Measurements from ENCODE around the gene TP53BP2. TPM values are rescaled to one million over a fixed set of nuclear protein-coding genes. Genes with fewer than 3 reads are reported as not detected.
"Not testable (repeated sequence)": the region's sequence is repeated elsewhere in the genome, so short reads cannot be mapped to it uniquely, and the experiment has no call there.

Gene TP53BP2
- polyA plus RNA-seq, 1 experiment = 48.1 TPM

GRCh38 chr1:223845037-223845809, 524 bp downstream of the TP53BP2 start:
- H3K27ac ChIP-seq (ENCODE audit: low read depth, low read length) = peak overlapping the region; percentile 84
- no peak for DNase-seq (ENCODE audit: low read depth, low spot score)
- peak overlapping the region; percentile 83 for H3K4me3 ChIP-seq (ENCODE audit: low read depth, low read length)
- H3K9me3 ChIP-seq (ENCODE audit: control insufficient read depth, insufficient read depth, low read length) = no peaks in the 10 kb centered on the region; the same call in 1 of the 2 replicates
- CTCF ChIA-PET = interaction anchor here (1.0 to 2.4 kb wide), 5 partner anchors 8 to 34 kb away, joined by 3 to 9 read pairs (median 4); no protein-coding TSS in a partner anchor
- no peaks in the 10 kb centered on the region for H3K27me3 ChIP-seq (ENCODE audit: control insufficient read depth, insufficient read depth, low read length)
- POLR2A ChIA-PET = interaction anchor here (0.5 to 1.7 kb wide), 9 partner anchors 8 to 144 kb away, joined by 3 to 5 read pairs (median 4); no protein-coding TSS in a partner anchor
- TF ChIP-seq, protein P1, sequence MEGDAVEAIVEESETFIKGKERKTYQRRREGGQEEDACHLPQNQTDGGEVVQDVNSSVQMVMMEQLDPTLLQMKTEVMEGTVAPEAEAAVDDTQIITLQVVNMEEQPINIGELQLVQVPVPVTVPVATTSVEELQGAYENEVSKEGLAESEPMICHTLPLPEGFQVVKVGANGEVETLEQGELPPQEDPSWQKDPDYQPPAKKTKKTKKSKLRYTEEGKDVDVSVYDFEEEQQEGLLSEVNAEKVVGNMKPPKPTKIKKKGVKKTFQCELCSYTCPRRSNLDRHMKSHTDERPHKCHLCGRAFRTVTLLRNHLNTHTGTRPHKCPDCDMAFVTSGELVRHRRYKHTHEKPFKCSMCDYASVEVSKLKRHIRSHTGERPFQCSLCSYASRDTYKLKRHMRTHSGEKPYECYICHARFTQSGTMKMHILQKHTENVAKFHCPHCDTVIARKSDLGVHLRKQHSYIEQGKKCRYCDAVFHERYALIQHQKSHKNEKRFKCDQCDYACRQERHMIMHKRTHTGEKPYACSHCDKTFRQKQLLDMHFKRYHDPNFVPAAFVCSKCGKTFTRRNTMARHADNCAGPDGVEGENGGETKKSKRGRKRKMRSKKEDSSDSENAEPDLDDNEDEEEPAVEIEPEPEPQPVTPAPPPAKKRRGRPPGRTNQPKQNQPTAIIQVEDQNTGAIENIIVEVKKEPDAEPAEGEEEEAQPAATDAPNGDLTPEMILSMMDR (IDR thresholded peaks at IDR 0.05; ENCODE audit: low read depth, low read length) = no peak

DNA sequence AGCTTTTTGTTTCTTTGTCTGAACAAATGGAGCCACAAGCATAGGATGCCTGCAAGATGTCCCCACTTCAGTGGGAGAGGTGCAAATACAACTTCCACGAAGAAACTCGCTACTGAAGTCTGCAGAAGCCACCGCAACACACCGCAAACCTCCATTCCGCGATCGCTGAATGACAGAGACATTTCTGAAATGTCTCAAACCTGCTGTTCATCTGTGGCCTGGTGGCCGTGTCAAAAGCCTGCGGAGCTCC, 1.0 kb downstream of the TP53BP2 start:
- ChIA-PET POLR2A (interaction anchor here (0.5 to 1.6 kb wide), 4 partner anchors 10 to 143 kb away, joined by 3 to 4 read pairs (median 4); no protein-coding TSS in a partner anchor), CTCF (interaction anchor here (1.2 to 2.4 kb wide), 3 partner anchors 8 to 33 kb away, joined by 3 to 9 read pairs (median 3); no protein-coding TSS in a partner anchor)
- DNase-seq (ENCODE audit: low read depth, low spot score) = no peak
- Histone ChIP-seq H3K4me3 (ENCODE audit: low read depth, low read length) (peak overlapping the region; percentile 83), H3K27me3 (ENCODE audit: control insufficient read depth, insufficient read depth, low read length) (no peaks in the 10 kb centered on the region), H3K9me3 (ENCODE audit: control insufficient read depth, insufficient read depth, low read length) (no peaks in the 10 kb centered on the region; the same call in 1 of the 2 replicates), H3K27ac (ENCODE audit: low read depth, low read length) (peak overlapping the region; percentile 84)
- TF ChIP-seq, protein P1 (IDR thresholded peaks at IDR 0.05; ENCODE audit: low read depth, low read length) = no peak

DNA sequence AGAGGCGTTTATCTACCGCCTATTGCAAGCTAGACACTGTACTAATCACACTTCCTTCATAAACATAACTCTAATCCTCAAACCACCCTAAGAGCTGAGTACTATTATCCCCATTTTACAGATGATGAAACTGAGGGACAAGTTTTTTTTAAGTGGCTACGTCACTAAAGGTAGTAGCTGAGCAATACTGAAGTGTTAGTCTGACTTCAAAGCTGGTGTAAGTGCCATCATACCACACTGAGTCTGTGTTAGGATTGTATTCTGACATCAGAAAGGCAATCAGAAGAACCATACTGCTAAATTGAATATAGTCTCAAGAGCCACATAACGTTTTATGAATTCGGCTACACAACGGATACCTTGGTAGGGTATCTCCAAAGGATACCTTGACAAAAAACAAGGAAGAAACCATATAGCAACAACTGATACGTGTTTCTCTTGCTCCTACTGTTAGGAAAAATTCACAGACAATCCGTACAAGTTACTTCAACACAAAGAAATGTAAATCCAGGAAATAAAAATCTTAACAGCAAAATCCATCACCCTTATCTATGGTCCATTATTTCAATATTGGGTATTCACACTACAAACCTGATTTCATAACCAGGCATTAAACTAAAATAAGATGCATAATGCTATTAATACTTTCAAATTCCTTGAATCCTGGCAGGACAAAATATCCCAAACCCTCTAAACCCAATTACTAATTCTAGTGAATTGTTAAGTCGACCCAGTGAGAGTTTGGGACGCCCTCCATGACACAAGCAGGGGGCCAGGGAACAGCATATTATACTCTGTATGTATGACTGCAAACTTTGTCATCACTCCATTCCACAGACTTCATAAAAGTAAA, 1.6 kb downstream of the TP53BP2 start:
- Histone ChIP-seq H3K4me3 (ENCODE audit: low read depth, low read length) (peak overlapping the region; percentile 83), H3K27me3 (ENCODE audit: control insufficient read depth, insufficient read depth, low read length) (no peaks in the 10 kb centered on the region), H3K27ac (ENCODE audit: low read depth, low read length) (peak overlapping the region; percentile 84), H3K9me3 (ENCODE audit: control insufficient read depth, insufficient read depth, low read length) (no peaks in the 10 kb centered on the region; the same call in 1 of the 2 replicates)
- no peak for DNase-seq (ENCODE audit: low read depth, low spot score)
- POLR2A ChIA-PET = interaction anchor here (0.8 to 1.6 kb wide), 2 partner anchors 9 to 72 kb away, joined by 3 to 4 read pairs; no protein-coding TSS in a partner anchor
- CTCF ChIA-PET = interaction anchor here (2.4 kb wide), 1 partner anchor 33 kb away, joined by 9 read pairs; no protein-coding TSS in a partner anchor
- TF ChIP-seq, protein P1 (IDR thresholded peaks at IDR 0.05; ENCODE audit: low read depth, low read length) = no peak

- ChIA-PET POLR2A (no interaction called here), CTCF (no interaction called here)
- Histone ChIP-seq H3K27ac (ENCODE audit: low read depth, low read length) (no peak overlapping the region), H3K27me3 (ENCODE audit: control insufficient read depth, insufficient read depth, low read length) (no peaks in the 10 kb centered on the region), H3K4me3 (ENCODE audit: low read depth, low read length) (no peak overlapping the region), H3K9me3 (ENCODE audit: control insufficient read depth, insufficient read depth, low read length) (no peaks in the 10 kb centered on the region; the same call in 1 of the 2 replicates)
- TF ChIP-seq, protein P1 (IDR thresholded peaks at IDR 0.05; ENCODE audit: low read depth, low read length) = no peak
- DNase-seq (ENCODE audit: low read depth, low spot score) = no peak
These were observed 3.0 kb downstream of the TP53BP2 start for GRCh38 chr1:223842784-223843183.

GRCh38 chr1:223841977-223842623, 3.6 kb downstream of the TP53BP2 start:
- H3K27ac ChIP-seq (ENCODE audit: low read depth, low read length); POLR2A ChIA-PET; DNase-seq (ENCODE audit: low read depth, low spot score); H3K4me3 ChIP-seq (ENCODE audit: low read depth, low read length); H3K9me3 ChIP-seq (ENCODE audit: control insufficient read depth, insufficient read depth, low read length); H3K27me3 ChIP-seq (ENCODE audit: control insufficient read depth, insufficient read depth, low read length): not testable (repeated sequence)
- CTCF ChIA-PET = interaction anchor here (0.8 to 2.3 kb wide), 2 partner anchors 93 to 146 kb away, joined by 3 to 11 read pairs; no protein-coding TSS in a partner anchor
